Heart left ventricle (tissue), 13 donors: ENCODE results near the gene CBFA2T3.

Source experiments
- CTCF ChIP-seq, 12 donors: fragments of 200-600 bp; sonication (generic) in 4 of 12; IDR thresholded peaks; one replicate each; pipeline versions ENCODE4 v1.5.0 to v1.8.0; 2018 to 2022; ENCODE audit warnings: antibody characterized with exemption in 12 of 12, mild to moderate bottlenecking in 5 of 12
- POLR2A ChIP-seq, 2 donors: fragments of 450-650 bp; IDR thresholded peaks; one replicate each; pipeline ENCODE4 v1.6.1; 2017; ENCODE audit warnings: antibody characterized with exemption in 2 of 2, mild to moderate bottlenecking in 2 of 2, moderate library complexity in 2 of 2
- donor health status: ischemic (EF 13 %, LVEDD 7.1; RV severe dilation, severe dysfunction).
- donor health status: DM: no; HTN: yes; CAD: no.
- donor health status: DM: no; HTN: no; CAD: no.
- donor health status: ischemic (EF 25% LVEDD 6.9; RV normal size, moderate dysfunction).
- donor health status: ischemic (EF 25% LVEDD 5.7; RV mildly dilated, moderate dysfunction).
- donor health status: ischemic (EF 35%, LVEDD 5.7; RV mildly dilated, moderate dysfunction).
- donor health status: nonischemic (EF 11% LVEDD 7.7; RV severe dilation, severe dysfunction).
- donor health status: DM: yes; HTN: yes; CAD: no.
- donor health status: PGD.
- donor health status: ischemic (EF 29% LVEDD 5.4; RV normal size, mild dysfunction).
- donor health status: nonischemic (EF 23%, LVEDD 6.1; RV moderate dilation, normal function).

DNA sequence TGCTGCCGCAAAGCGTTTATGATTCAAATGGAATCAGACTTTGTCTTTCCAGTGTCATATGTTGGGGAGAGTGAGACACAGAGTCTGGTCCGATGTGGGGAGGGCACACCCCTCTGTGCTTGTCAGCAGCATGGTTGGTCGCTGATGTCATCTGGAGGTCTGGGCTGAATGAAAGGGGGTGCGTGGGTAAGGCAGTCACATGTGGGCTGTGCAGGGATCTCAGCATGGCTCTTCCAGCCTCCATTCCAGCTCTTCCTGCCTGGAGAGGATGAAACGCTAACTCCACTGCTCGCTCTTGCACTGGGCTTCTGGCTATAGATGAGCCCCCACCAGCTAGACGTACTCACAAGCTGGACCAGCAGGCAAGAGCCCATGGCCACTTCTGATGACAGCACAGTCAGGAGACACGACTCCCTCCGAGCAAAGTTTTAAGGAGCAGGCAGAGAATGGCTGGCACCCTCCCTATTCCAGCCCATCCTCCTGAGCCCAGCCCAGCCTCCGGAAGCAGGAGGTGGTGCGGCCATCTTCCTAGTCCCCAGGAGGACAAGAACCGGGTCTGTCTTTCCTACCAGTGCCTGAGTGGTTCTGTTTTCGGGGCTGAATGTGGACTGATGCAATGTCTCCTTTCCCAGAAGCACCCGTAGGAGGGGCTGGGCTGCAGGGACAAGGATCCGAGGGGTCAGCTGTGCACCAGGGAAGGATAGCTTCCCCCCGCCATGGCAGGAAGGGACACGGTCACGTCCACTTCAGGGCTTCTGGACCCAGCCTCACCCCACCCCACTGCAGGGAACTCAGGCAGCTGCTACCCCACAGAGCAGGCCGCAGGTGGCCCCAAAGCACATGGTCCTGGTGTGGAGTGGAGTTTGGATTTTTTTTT lies 41.5 kb upstream of the CBFA2T3 start:
- no peak for TF ChIP-seq CTCF (IDR thresholded peaks at IDR 0.05)
- TF ChIP-seq POLR2A (IDR thresholded peaks at IDR 0.05), result no peak
